Activated T-helper 9 cell treated with anti-CD3 and anti-CD28 coated beads, Interleukin-2, amount 50 U/mL, for 16 hours (primary cell): ENCODE data around the gene SMAD3.
"Not testable (repeated sequence)": the region's sequence is repeated elsewhere in the genome, so short reads cannot be mapped to it uniquely, and the experiment has no call there.

Source experiments
- DNase-seq: peaks from one replicate; pipeline ENCODE4 v3.0.0-alpha.2; 2020; ENCODE audit warnings: low read depth

The SMAD3 gene

GRCh38 chr15:67110958-67111864 lies 45.8 kb downstream of the SMAD3 start:
- no peak for DNase-seq

- DNase-seq: no peak
These were observed 48.6 kb downstream of the SMAD3 start for GRCh38 chr15:67114046-67114445.

- DNase-seq: no peak
These were observed 49.6 kb downstream of the SMAD3 start for GRCh38 chr15:67114846-67115585.

- no peak for DNase-seq
These were observed 50.2 kb downstream of the SMAD3 start for GRCh38 chr15:67115586-67115969.

GRCh38 chr15:67116742-67117141 lies 51.3 kb downstream of the SMAD3 start:
- DNase-seq: no peak

- no peak for DNase-seq
These were observed 52.0 kb downstream of the SMAD3 start for GRCh38 chr15:67117370-67117769.

- no peak for DNase-seq
These were observed 53.4 kb downstream of the SMAD3 start for GRCh38 chr15:67118808-67119207.

GRCh38 chr15:67119238-67119846 lies 53.9 kb downstream of the SMAD3 start:
- no peak for DNase-seq

GRCh38 chr15:67120009-67120838 lies 54.8 kb downstream of the SMAD3 start:
- no peak for DNase-seq

- peak; percentile 82 for DNase-seq
These were observed 55.6 kb downstream of the SMAD3 start for GRCh38 chr15:67120839-67121643.

- DNase-seq: no peak
These were observed 56.5 kb downstream of the SMAD3 start for GRCh38 chr15:67121644-67122605.

GRCh38 chr15:67122816-67123215 lies 57.4 kb downstream of the SMAD3 start:
- not testable (repeated sequence) for DNase-seq

GRCh38 chr15:67123291-67123690 lies 57.9 kb downstream of the SMAD3 start:
- DNase-seq: not testable (repeated sequence)

- DNase-seq: no peak
These were observed 58.7 kb downstream of the SMAD3 start for GRCh38 chr15:67124111-67124510.

- no peak for DNase-seq
These were observed 59.6 kb downstream of the SMAD3 start for GRCh38 chr15:67124911-67125588.

GRCh38 chr15:67125589-67126502 lies 60.4 kb downstream of the SMAD3 start:
- DNase-seq: no peak

- no peak for DNase-seq
These were observed 61.3 kb downstream of the SMAD3 start for GRCh38 chr15:67126551-67127330.
